Lung (tissue), 12 donors: ENCODE results near the gene ORC2. TPM values are rescaled to one million over a fixed set of nuclear protein-coding genes. Genes with fewer than 3 reads are reported as not detected.

Experiments
- ATAC-seq: fragments of 200-7000 bp; cut with Tn5 transposase; one replicate; pipeline ENCODE4 v1.9.1; 2020; ENCODE audit warnings: moderate number of reproducible peaks; ENCODE audit not compliant: insufficient read depth, low FRiP score
- DNase-seq, 3 donors: peaks; one replicate each; pipeline ENCODE4 v3.0.0-alpha.2; 2013 to 2017
- H3K27ac ChIP-seq, 2 donors: one replicate each; pipeline ENCODE4 v1.5.1; 2013; ENCODE audit warnings: mild to moderate bottlenecking in 2 of 2, moderate library complexity in 2 of 2, control low read depth in 1 of 2, inconsistent platforms in 1 of 2, low read depth in 1 of 2, low read length in 1 of 2
- H3K27me3 ChIP-seq, 3 donors: one replicate each; pipeline ENCODE4 v1.5.1; 2013; ENCODE audit warnings: low read length in 2 of 3; ENCODE audit not compliant: control insufficient read depth in 3 of 3, insufficient read depth in 3 of 3
- H3K36me3 ChIP-seq, 4 donors: one replicate each; pipeline ENCODE4 v1.5.1; 2013; ENCODE audit warnings: low read length in 4 of 4, mild to moderate bottlenecking in 1 of 4, moderate library complexity in 1 of 4; ENCODE audit not compliant: control insufficient read depth in 4 of 4, insufficient read depth in 4 of 4
- H3K4me1 ChIP-seq, 5 donors: one replicate each; pipeline ENCODE4 v1.5.1; 2013; ENCODE audit warnings: low read length in 5 of 5, mild to moderate bottlenecking in 2 of 5, moderate library complexity in 1 of 5; ENCODE audit not compliant: control insufficient read depth in 5 of 5, insufficient read depth in 5 of 5
- H3K4me3 ChIP-seq: one replicate; pipeline ENCODE4 v1.5.1; 2013; ENCODE audit warnings: mild to moderate bottlenecking, control low read depth, moderate library complexity
- H3K9ac ChIP-seq, 2 donors: one replicate each; pipeline ENCODE4 v1.5.1; 2013; ENCODE audit warnings: low read length in 2 of 2, control low read depth in 1 of 2; ENCODE audit not compliant: insufficient read depth in 1 of 2
- H3K9me3 ChIP-seq, 4 donors: one replicate each; pipeline ENCODE4 v1.5.1; 2013; ENCODE audit warnings: low read length in 3 of 4, mild to moderate bottlenecking in 1 of 4, moderate library complexity in 1 of 4; ENCODE audit not compliant: control insufficient read depth in 4 of 4, insufficient read depth in 3 of 4
- CTCF ChIP-seq: IDR thresholded peaks from 2 replicates; pipeline ENCODE4 v1.5.1; 2012; ENCODE audit warnings: mild to moderate bottlenecking; ENCODE audit errors: control extremely low read depth, extremely low read depth
- WGBS, 2 donors: extraction: QIAGEN DNeasy Blood & Tissue Kit; methylation state at CpG; one replicate each; pipeline ENCODE4 v1.1.7; 2013; 5-methylcytosine and 5-hydroxymethylcytosine counted together
- polyA plus RNA-seq, 2 donors: library from polyadenylated mRNA; stranded (reverse); fragments of 200-250 nt; gene quantifications; one replicate each; pipeline ENCODE4 v1.2.1, GENCODE V29; 2013
- total RNA-seq, 2 donors: library from RNA; depleted of rRNA in 1 of 2; stranded (reverse); fragments of >200 nt in 1 of 2; gene quantifications; one replicate each; pipeline ENCODE4 v1.2.1, GENCODE V29; 2014 to 2021
- donor health status: control.
- donor health status: control.
- donor health status: Bipolar disorder and iron deficiency.
- donor health status: healthy.
- donor health status: DM: yes; HTN: yes; CAD: no.

The ORC2 gene
- total and polyA plus RNA-seq, 4 donors, result 6.0 to 34.8 (median 16.4) TPM

DNA sequence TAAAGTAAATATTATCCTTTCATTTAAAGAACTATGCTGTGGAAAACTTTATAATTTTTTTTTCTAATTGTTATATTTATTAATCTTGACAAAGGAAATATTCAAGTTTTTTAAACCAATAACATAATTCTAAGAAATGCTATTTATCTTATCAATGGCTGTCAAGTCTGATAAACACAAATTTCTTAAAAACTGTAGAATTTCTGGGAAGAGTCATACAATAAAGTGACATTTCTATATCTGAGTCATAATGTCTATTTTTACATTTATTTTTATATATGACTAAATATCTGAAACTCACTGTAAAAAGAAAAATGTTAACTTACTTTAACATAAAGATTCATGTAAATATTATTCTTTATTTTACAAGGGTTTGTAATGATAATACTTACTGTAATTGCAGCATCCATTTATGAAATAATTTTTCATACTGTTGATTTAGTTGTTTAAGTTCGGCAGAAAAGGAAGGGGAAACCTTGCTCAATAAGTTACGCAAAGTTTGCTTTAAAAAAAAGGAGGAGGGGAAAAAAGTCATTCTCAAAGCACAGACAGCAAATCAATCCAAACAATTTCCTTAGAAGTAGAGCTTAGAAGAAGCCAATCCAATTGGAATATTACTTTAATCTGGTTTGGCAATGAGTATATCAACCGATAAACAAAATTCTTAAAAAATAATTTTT is 32.4 kb downstream of the ORC2 start:
- H3K36me3 ChIP-seq, result peaks cover 9 to 24% (median 19%) of the 10 kb centered on the region in 4 donors
- no peaks in the 10 kb centered on the region for H3K9me3 ChIP-seq
- no peaks in the 10 kb centered on the region for H3K4me1 ChIP-seq
- H3K4me3 ChIP-seq, result no peak overlapping the region
- peak in 1 of 3 donors; percentile 2 for DNase-seq
- no peak for ATAC-seq
- WGBS, 2 donors, result 42 to 43% methylated on average over 3 of the region's 3 CpGs
- TF ChIP-seq CTCF, result no peak
- H3K27ac ChIP-seq, result no peak overlapping the region
- H3K27me3 ChIP-seq, result no peaks in the 10 kb centered on the region
- H3K9ac ChIP-seq, result no peak overlapping the region

- H3K27me3 ChIP-seq, result no peaks in the 10 kb centered on the region
- H3K9me3 ChIP-seq, result no peaks in the 10 kb centered on the region
- no peak overlapping the region for H3K9ac ChIP-seq
- TF ChIP-seq CTCF, result no peak
- H3K4me1 ChIP-seq, result no peaks in the 10 kb centered on the region
- DNase-seq (no peak), ATAC-seq (no peak)
- 93 to 97% methylated on average over 2 of the region's 2 CpGs for WGBS, 2 donors
- no peak overlapping the region for H3K27ac ChIP-seq
- no peak overlapping the region for H3K4me3 ChIP-seq
- H3K36me3 ChIP-seq, result peaks cover 4 to 21% (median 13%) of the 10 kb centered on the region in 4 donors
Measured at GRCh38 chr2:200929334-200930249, 33.9 kb downstream of the ORC2 start.

GRCh38 chr2:200922439-200922838 is 41.0 kb downstream of the ORC2 start:
- 88% methylated on average over 6 of the region's 6 CpGs for WGBS, 2 donors
- Histone ChIP-seq H3K9me3 (no peaks in the 10 kb centered on the region), H3K27ac (no peak overlapping the region), H3K9ac (no peak overlapping the region), H3K4me3 (no peak overlapping the region), H3K36me3 (peaks cover 12 to 34% (median 23%) of the 10 kb centered on the region in 4 donors), H3K4me1 (no peaks in the 10 kb centered on the region), H3K27me3 (no peaks in the 10 kb centered on the region)
- no peak for TF ChIP-seq CTCF
- ATAC-seq, result no peak
- no peak for DNase-seq
